Stimulated activated CD4-positive, alpha-beta T cell treated with anti-CD3 and anti-CD28 coated beads, Interleukin-1b, Interleukin-23, amount 100 ng/mL, for 24 hours (primary cell): Measurements from ENCODE around the gene COL13A1.
A peak's percentile ranks its signal among the peaks of the same experiment; 100 is the strongest.

Experiments used
- DNase-seq, 4 experiments: peaks; one replicate each; pipeline ENCODE4 v3.0.0-alpha.2; 2020; ENCODE audit warnings: low read depth in 4 of 4, low spot score in 1 of 4

Gene COL13A1

GRCh38 chr10:69791812-69792211, 9.9 kb upstream of the COL13A1 start:
- no peak for DNase-seq

- DNase-seq = no peak
Observed at GRCh38 chr10:69792341-69792740, 9.4 kb upstream of the COL13A1 start.

GRCh38 chr10:69794673-69795072, 7.0 kb upstream of the COL13A1 start:
- DNase-seq = no peak

GRCh38 chr10:69795242-69795934, 6.3 kb upstream of the COL13A1 start:
- no peak for DNase-seq

- DNase-seq = no peak
Observed at GRCh38 chr10:69797959-69798358, 3.7 kb upstream of the COL13A1 start.

- DNase-seq = no peak
Observed at GRCh38 chr10:69800109-69800508, 1.6 kb upstream of the COL13A1 start.

GRCh38 chr10:69800665-69801064, 1.0 kb upstream of the COL13A1 start:
- no peak for DNase-seq

GRCh38 chr10:69801094-69801433, 642 bp upstream of the COL13A1 start:
- DNase-seq = peak in 3 of 4 experiments; percentile 7 to 27 (median 10)

- no peak for DNase-seq
Observed at GRCh38 chr10:69802424-69803161, 887 bp downstream of the COL13A1 start.

- DNase-seq = no peak
Observed at GRCh38 chr10:69803809-69804208, 2.1 kb downstream of the COL13A1 start.

- DNase-seq = no peak
Observed at GRCh38 chr10:69804775-69805174, 3.1 kb downstream of the COL13A1 start.

- no peak for DNase-seq
Observed at GRCh38 chr10:69807122-69807521, 5.4 kb downstream of the COL13A1 start.

GRCh38 chr10:69807696-69808095, 6.0 kb downstream of the COL13A1 start:
- DNase-seq = no peak

- no peak for DNase-seq
Observed at GRCh38 chr10:69809318-69809717, 7.6 kb downstream of the COL13A1 start.

GRCh38 chr10:69810097-69810496, 8.4 kb downstream of the COL13A1 start:
- no peak for DNase-seq

- no peak for DNase-seq
Observed at GRCh38 chr10:69810675-69811397, 9.1 kb downstream of the COL13A1 start.

GRCh38 chr10:69813632-69814031, 11.9 kb downstream of the COL13A1 start:
- no peak for DNase-seq

GRCh38 chr10:69814251-69814650, 12.5 kb downstream of the COL13A1 start:
- no peak for DNase-seq

- no peak for DNase-seq
Observed at GRCh38 chr10:69815104-69815503, 13.4 kb downstream of the COL13A1 start.

GRCh38 chr10:69816521-69816920, 14.8 kb downstream of the COL13A1 start:
- DNase-seq = no peak

GRCh38 chr10:69817078-69817581, 15.4 kb downstream of the COL13A1 start:
- no peak for DNase-seq

- DNase-seq = no peak
Observed at GRCh38 chr10:69818676-69819239, 17.1 kb downstream of the COL13A1 start.
